ENCODE results near the gene IGSF10. TPM values are rescaled to one million over a fixed set of nuclear protein-coding genes. Genes with fewer than 3 reads are reported as not detected.
A peak's percentile ranks its signal among the peaks of the same experiment; 100 is the strongest.
"Not testable (repeated sequence)": the region's sequence is repeated elsewhere in the genome, so short reads cannot be mapped to it uniquely, and the experiment has no call there.

The IGSF10 gene
- 10 to 100 TPM in 1 of 4 donors, 1 to 10 TPM in 3; 3.5 to 14.9 (median 7.0) TPM for total RNA-seq

- intact Hi-C loops (cut with DNase I; ENCODE audit: low total_unique reads) = no loop called here
- no peak for DNase-seq
- TF ChIP-seq, protein P1, sequence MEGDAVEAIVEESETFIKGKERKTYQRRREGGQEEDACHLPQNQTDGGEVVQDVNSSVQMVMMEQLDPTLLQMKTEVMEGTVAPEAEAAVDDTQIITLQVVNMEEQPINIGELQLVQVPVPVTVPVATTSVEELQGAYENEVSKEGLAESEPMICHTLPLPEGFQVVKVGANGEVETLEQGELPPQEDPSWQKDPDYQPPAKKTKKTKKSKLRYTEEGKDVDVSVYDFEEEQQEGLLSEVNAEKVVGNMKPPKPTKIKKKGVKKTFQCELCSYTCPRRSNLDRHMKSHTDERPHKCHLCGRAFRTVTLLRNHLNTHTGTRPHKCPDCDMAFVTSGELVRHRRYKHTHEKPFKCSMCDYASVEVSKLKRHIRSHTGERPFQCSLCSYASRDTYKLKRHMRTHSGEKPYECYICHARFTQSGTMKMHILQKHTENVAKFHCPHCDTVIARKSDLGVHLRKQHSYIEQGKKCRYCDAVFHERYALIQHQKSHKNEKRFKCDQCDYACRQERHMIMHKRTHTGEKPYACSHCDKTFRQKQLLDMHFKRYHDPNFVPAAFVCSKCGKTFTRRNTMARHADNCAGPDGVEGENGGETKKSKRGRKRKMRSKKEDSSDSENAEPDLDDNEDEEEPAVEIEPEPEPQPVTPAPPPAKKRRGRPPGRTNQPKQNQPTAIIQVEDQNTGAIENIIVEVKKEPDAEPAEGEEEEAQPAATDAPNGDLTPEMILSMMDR (IDR thresholded peaks at IDR 0.05) = no peak
- no peak for TF ChIP-seq POLR2A (IDR thresholded peaks at IDR 0.05)
- Histone ChIP-seq H3K9me3 (no peaks in the 10 kb centered on the region), H3K36me3 (no peaks in the 10 kb centered on the region), H3K4me3 (peak within 1 kb of the TSS; percentile 40 to 50), H3K4me1 (no peaks in the 10 kb centered on the region), H3K27ac (no peak within 1 kb of the TSS), H3K27me3 (no peaks in the 10 kb centered on the region)
Measured at GRCh38 chr3:151460774-151461450, at the start of gene IGSF10. TSS of gene IGSF10 (minus strand) at chr3:151461061. CDS start at chr3:151458709, 2,352 bp downstream.

DNA sequence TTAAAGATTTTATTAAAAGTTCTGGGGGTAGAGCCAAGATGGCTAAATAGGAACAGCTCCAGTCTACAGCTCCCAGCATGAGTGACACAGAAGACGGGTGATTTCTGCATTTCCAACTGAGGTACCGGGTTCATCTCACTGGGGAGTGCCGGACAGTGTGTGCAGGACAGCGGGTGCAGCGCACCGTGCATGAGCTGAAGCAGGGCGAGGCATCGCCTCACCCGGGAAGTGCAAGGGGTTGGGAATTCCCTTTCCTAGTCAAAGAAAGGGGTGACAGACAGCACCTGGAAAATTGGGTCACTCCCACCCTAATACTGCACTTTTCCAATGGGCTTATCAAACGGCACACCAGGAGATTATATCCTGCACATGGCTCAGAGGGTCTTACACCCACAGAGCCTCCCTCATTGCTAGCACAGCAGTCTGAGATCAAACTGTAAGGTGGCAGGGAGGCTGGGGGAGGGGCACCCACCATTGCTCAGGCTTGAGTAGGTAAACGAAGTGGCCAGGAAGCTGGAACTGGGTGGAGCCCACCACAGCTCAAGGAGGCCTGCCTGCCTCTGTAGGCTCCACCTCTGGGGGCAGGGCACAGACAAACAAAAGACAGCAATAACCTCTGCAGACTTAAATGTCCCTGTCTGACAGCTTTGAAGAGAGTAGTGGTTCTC is 48.7 kb upstream of the IGSF10 start:
- intact Hi-C loops (cut with DNase I; ENCODE audit: low total_unique reads); H3K27ac ChIP-seq; H3K27me3 ChIP-seq; DNase-seq; H3K4me3 ChIP-seq; H3K36me3 ChIP-seq; H3K9me3 ChIP-seq; H3K4me1 ChIP-seq: not testable (repeated sequence)

- no peaks in the 10 kb centered on the region for H3K36me3 ChIP-seq
- DNase-seq = no peak
- no peak overlapping the region for H3K4me3 ChIP-seq
- intact Hi-C loops (cut with DNase I; ENCODE audit: low total_unique reads) = no loop called here
- no peaks in the 10 kb centered on the region for H3K4me1 ChIP-seq
- H3K27me3 ChIP-seq = no peaks in the 10 kb centered on the region
- H3K9me3 ChIP-seq = no peaks in the 10 kb centered on the region
- TF ChIP-seq POLR2A (IDR thresholded peaks at IDR 0.05) = no peak
- TF ChIP-seq, protein P1 (IDR thresholded peaks at IDR 0.05) = no peak
- no peak overlapping the region for H3K27ac ChIP-seq
Measured at GRCh38 chr3:151504606-151505005, 43.7 kb upstream of the IGSF10 start.

DNA sequence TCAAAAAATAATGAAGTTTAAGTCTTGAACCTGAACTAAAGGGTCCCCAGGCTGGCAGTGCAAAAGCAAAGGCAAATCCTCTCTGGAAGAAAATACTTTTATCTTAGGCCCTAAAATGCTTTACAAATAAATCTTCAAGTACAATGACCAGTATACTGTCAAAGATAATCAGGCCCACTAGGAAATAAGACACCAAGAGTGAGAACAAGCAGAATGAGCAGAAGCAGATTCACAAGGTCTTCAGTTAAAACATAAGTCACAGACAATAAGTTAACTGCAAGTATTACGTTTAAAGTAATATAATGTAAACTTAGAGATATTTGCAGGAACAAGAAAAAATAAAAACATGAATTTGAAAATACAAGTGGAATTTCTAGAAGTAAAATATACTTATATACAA is 42.2 kb upstream of the IGSF10 start:
- Histone ChIP-seq H3K4me1 (no peaks in the 10 kb centered on the region), H3K36me3 (no peaks in the 10 kb centered on the region), H3K4me3 (no peak overlapping the region), H3K9me3 (no peaks in the 10 kb centered on the region), H3K27ac (peak overlapping the region in 1 of 2 donors; percentile 53), H3K27me3 (no peaks in the 10 kb centered on the region)
- no peak for DNase-seq
- TF ChIP-seq, protein P1 (IDR thresholded peaks at IDR 0.05) = no peak
- TF ChIP-seq POLR2A (IDR thresholded peaks at IDR 0.05) = no peak
- intact Hi-C loops (cut with DNase I; ENCODE audit: low total_unique reads) = no loop called here

- no peak for DNase-seq
- no peaks in the 10 kb centered on the region for H3K4me1 ChIP-seq
- intact Hi-C loops (cut with DNase I; ENCODE audit: low total_unique reads) = no loop called here
- H3K27ac ChIP-seq = peak overlapping the region; percentile 30 to 53
- H3K4me3 ChIP-seq = no peak overlapping the region
- H3K9me3 ChIP-seq = no peaks in the 10 kb centered on the region
- no peaks in the 10 kb centered on the region for H3K36me3 ChIP-seq
- H3K27me3 ChIP-seq = no peaks in the 10 kb centered on the region
- TF ChIP-seq, protein P1 (IDR thresholded peaks at IDR 0.05) = no peak
- no peak for TF ChIP-seq POLR2A (IDR thresholded peaks at IDR 0.05)
Measured at GRCh38 chr3:151501923-151502632, 41.2 kb upstream of the IGSF10 start.

Measured in uterus (tissue), 4 donors.